GM23338 (cell line): ENCODE measurements around the gene MYO5B. TPM values are rescaled to one million over a fixed set of nuclear protein-coding genes. Genes with fewer than 3 reads are reported as not detected.
A peak's percentile ranks its signal among the peaks of the same experiment; 100 is the strongest.

Source experiments
- ATAC-seq: fragments of 200-7000 bp; cut with Tn5 transposase; 3 replicates; pipeline ENCODE4 v1.9.1; 2020
- DNase-seq: peaks from one replicate; pipeline ENCODE4 v3.0.0-alpha.2; 2015; ENCODE audit warnings: low spot score
- H2AFZ ChIP-seq: fragments of 200-600 bp; sonication (generic); 2 replicates; pipeline ENCODE4 v1.8.0; 2016; ENCODE audit warnings: antibody characterized with exemption, mild to moderate bottlenecking, moderate library complexity
- H3F3A ChIP-seq: fragments of 200-600 bp; sonication (generic); replicated peaks from 2 replicates; pipeline ENCODE4 v1.8.0; 2017; ENCODE audit warnings: antibody characterized with exemption, mixed run types, low read depth
- H3K27ac ChIP-seq: fragments of 200-600 bp; sonication (generic); 2 replicates; pipeline ENCODE4 v1.6.1; 2016; ENCODE audit warnings: low read depth
- H3K27me3 ChIP-seq: fragments of 200-600 bp; sonication (generic); 2 replicates; pipeline ENCODE4 v1.8.0; 2016; ENCODE audit warnings: mild to moderate bottlenecking, mixed run types, moderate library complexity; ENCODE audit not compliant: insufficient read depth
- H3K36me3 ChIP-seq: fragments of 200-600 bp; sonication (generic); 2 replicates; pipeline ENCODE4 v1.8.0; 2016; ENCODE audit warnings: mild to moderate bottlenecking; ENCODE audit not compliant: insufficient read depth
- H3K4me1 ChIP-seq: fragments of 200-600 bp; sonication (generic); 2 replicates; pipeline ENCODE4 v1.8.0; 2016; ENCODE audit warnings: mild to moderate bottlenecking, moderate library complexity; ENCODE audit not compliant: insufficient read depth
- H3K4me2 ChIP-seq: fragments of 200-600 bp; sonication (generic); 2 replicates; pipeline ENCODE4 v1.7.1; 2017; ENCODE audit warnings: mixed run types
- H3K4me3 ChIP-seq: fragments of 200-600 bp; sonication (generic); 2 replicates; pipeline ENCODE4 v1.6.1; 2016; ENCODE audit warnings: mixed run types
- H3K79me2 ChIP-seq: fragments of 200-600 bp; sonication (generic); replicated peaks from 2 replicates; pipeline ENCODE4 v1.8.0; 2017; ENCODE audit warnings: mild to moderate bottlenecking; ENCODE audit not compliant: insufficient read depth
- H3K9me2 ChIP-seq: fragments of 200-600 bp; sonication (generic); 2 replicates; pipeline ENCODE4 v1.8.0; 2017; ENCODE audit not compliant: insufficient read depth
- H4K20me1 ChIP-seq: fragments of 200-600 bp; sonication (generic); replicated peaks from 2 replicates; pipeline ENCODE4 v1.8.0; 2017; ENCODE audit warnings: mild to moderate bottlenecking; ENCODE audit not compliant: insufficient read depth
- H3K27ac Mint-ChIP-seq: 2 replicates; pipeline ENCODE4 v1.8.0; 2020; ENCODE audit warnings: inconsistent platforms, mild to moderate bottlenecking, moderate library complexity, mixed read lengths
- H3K27me3 Mint-ChIP-seq: 3 replicates; pipeline ENCODE4 v1.8.0; 2022; ENCODE audit warnings: low read depth, mild to moderate bottlenecking, moderate library complexity, mixed read lengths, inconsistent platforms; ENCODE audit not compliant: insufficient read depth, poor library complexity
- H3K36me3 Mint-ChIP-seq: 3 replicates; pipeline ENCODE4 v1.8.0; 2021; ENCODE audit warnings: low read depth, mild to moderate bottlenecking, inconsistent platforms, moderate library complexity, mixed read lengths
- H3K4me1 Mint-ChIP-seq: 3 replicates; pipeline ENCODE4 v1.8.0; 2020; ENCODE audit warnings: mild to moderate bottlenecking, inconsistent platforms, mixed read lengths
- H3K4me3 Mint-ChIP-seq: 3 replicates; pipeline ENCODE4 v1.8.0; 2021; ENCODE audit warnings: moderate library complexity, mild to moderate bottlenecking, inconsistent platforms, mixed read lengths
- H3K9me3 Mint-ChIP-seq: 3 replicates; pipeline ENCODE4 v1.8.0; 2020; ENCODE audit warnings: moderate library complexity, mild to moderate bottlenecking, inconsistent platforms, mixed read lengths
- CTCF ChIP-seq, 2 experiments: fragments of 200-600 bp in 1 of 2; sonication (generic) in 1 of 2; conservative IDR thresholded peaks; 2 replicates each; pipeline versions ENCODE4 v1.5.1 to v1.6.1; 2016 to 2017; ENCODE audit warnings: antibody characterized with exemption in 2 of 2, low read depth in 2 of 2, mild to moderate bottlenecking in 2 of 2, moderate library complexity in 1 of 2
- EZH2 ChIP-seq: fragments of 200-600 bp; sonication (generic); IDR thresholded peaks from one replicate; pipeline ENCODE4 v1.8.0; 2017; ENCODE audit warnings: antibody characterized with exemption, mild to moderate bottlenecking, low read depth; ENCODE audit not compliant: unreplicated experiment
- EZH2phosphoT487 ChIP-seq: fragments of 200-600 bp; sonication (generic); IDR thresholded peaks from one replicate; pipeline ENCODE4 v1.8.1; 2018; ENCODE audit warnings: antibody characterized with exemption; ENCODE audit not compliant: unreplicated experiment
- REST ChIP-seq: IDR thresholded peaks from one replicate; pipeline ENCODE4 v1.6.1; 2018; ENCODE audit warnings: antibody characterized with exemption; ENCODE audit not compliant: unreplicated experiment
- polyA plus RNA-seq: library from polyadenylated mRNA; unstranded; fragments of >200 nt; fragmentation: Nextera tagmentation; extraction: Ambion mirVana; gene quantifications from 2 replicates; pipeline ENCODE4 v1.2.1, GENCODE V29; 2016
- total RNA-seq: library from RNA; depleted of rRNA; stranded (reverse); fragments of >200 nt; shearing (Covaris generic); gene quantifications from 2 replicates; pipeline ENCODE4 v1.2.3, GENCODE V29; 2014

The MYO5B gene
- total and polyA plus RNA-seq, 2 experiments from 2014 or later, result 3.2 to 19.1 TPM

- TF ChIP-seq REST, result no peak
Measured at GRCh38 chr18:49859021-49859359, 336.0 kb downstream of the MYO5B start (continued).

GRCh38 chr18:49858309-49859020 is 336.5 kb downstream of the MYO5B start:
- H3K4me1 ChIP-seq, result peaks cover 9% of the 10 kb centered on the region
- no peaks in the 10 kb centered on the region for H3K79me2 ChIP-seq
- Mint-ChIP-seq H3K27ac (peak overlapping the region; percentile 27), H3K4me3 (no peak overlapping the region), H3K4me1 (peaks cover 13% of the 10 kb centered on the region), H3K36me3 (no peaks in the 10 kb centered on the region), H3K9me3 (no peaks in the 10 kb centered on the region), H3K27me3 (peaks cover 2% of the 10 kb centered on the region)
- H3K9me2 ChIP-seq, result no peaks in the 10 kb centered on the region
- no peak overlapping the region for H3K27ac ChIP-seq
- no peak overlapping the region for H3K4me3 ChIP-seq
- peak; percentile 85 for ATAC-seq
- no peaks in the 10 kb centered on the region for H3K27me3 ChIP-seq
- no peaks in the 10 kb centered on the region for H4K20me1 ChIP-seq
- peak; percentile 84 for DNase-seq
- no peak for TF ChIP-seq EZH2phosphoT487
- peak; percentile 92 to 98 for TF ChIP-seq CTCF (conservative IDR thresholded peaks at IDR 0.05; ENCODE audit: low read depth in 2 of 2)
- peak overlapping the region; percentile 88; the same call in 1 of the 2 replicates for H2AFZ ChIP-seq
- H3K4me2 ChIP-seq, result peak overlapping the region; percentile 57; the same call in 1 of the 2 replicates
- no peaks in the 10 kb centered on the region for H3F3A ChIP-seq
- no peaks in the 10 kb centered on the region for H3K36me3 ChIP-seq

- Mint-ChIP-seq H3K27ac (no peak overlapping the region; the same call in 1 of the 2 replicates), H3K4me3 (no peak overlapping the region), H3K27me3 (peaks cover 3% of the 10 kb centered on the region), H3K4me1 (peaks cover 13% of the 10 kb centered on the region; the same call in 2 of the 3 replicates), H3K9me3 (no peaks in the 10 kb centered on the region), H3K36me3 (no peaks in the 10 kb centered on the region)
- no peak for TF ChIP-seq EZH2
- peak in 1 of 2 experiments; percentile 41; a peak in 2 of 4 replicates for TF ChIP-seq CTCF (conservative IDR thresholded peaks at IDR 0.05; ENCODE audit: low read depth in 2 of 2)
- Histone ChIP-seq H3K27me3 (no peaks in the 10 kb centered on the region), H3K9me2 (no peaks in the 10 kb centered on the region), H3K27ac (no peak overlapping the region), H3K4me3 (no peak overlapping the region), H3K4me2 (no peak overlapping the region), H3F3A (no peaks in the 10 kb centered on the region), H3K79me2 (no peaks in the 10 kb centered on the region), H3K36me3 (no peaks in the 10 kb centered on the region), H2AFZ (no peak overlapping the region), H4K20me1 (no peaks in the 10 kb centered on the region), H3K4me1 (peaks cover 9% of the 10 kb centered on the region)
- DNase-seq (peak; percentile 23), ATAC-seq (peak; percentile 48)
Measured at GRCh38 chr18:49857708-49858107, 337.2 kb downstream of the MYO5B start.
